Ishikawa (cell line): ENCODE measurements around the gene OTUD5.

Source experiments
- CEBPB ChIP-seq: IDR thresholded peaks from 2 replicates; pipeline ENCODE4 v1.6.1; 2012
- CREB1 ChIP-seq: IDR thresholded peaks from 2 replicates; pipeline ENCODE4 v1.6.1; 2012; ENCODE audit warnings: low read depth
- EGR1 ChIP-seq: IDR thresholded peaks from 2 replicates; pipeline ENCODE4 v1.6.1; 2012
- EP300 ChIP-seq: IDR thresholded peaks from 2 replicates; pipeline ENCODE4 v1.6.1; 2012; ENCODE audit warnings: borderline replicate concordance
- FOXM1 ChIP-seq: IDR thresholded peaks from 2 replicates; pipeline ENCODE4 v1.6.1; 2012; ENCODE audit warnings: low read depth, borderline replicate concordance
- NFIC ChIP-seq: IDR thresholded peaks from 2 replicates; pipeline ENCODE4 v1.6.1; 2012
- RAD21 ChIP-seq: IDR thresholded peaks from 2 replicates; pipeline ENCODE4 v1.6.1; 2012; ENCODE audit warnings: low read depth
- TAF1 ChIP-seq: IDR thresholded peaks from 2 replicates; pipeline ENCODE4 v1.6.1; 2012; ENCODE audit warnings: low read depth, mild to moderate bottlenecking
- TCF12 ChIP-seq: IDR thresholded peaks from 2 replicates; pipeline ENCODE4 v1.6.1; 2012; ENCODE audit warnings: low read depth
- TEAD4 ChIP-seq: IDR thresholded peaks from 2 replicates; pipeline ENCODE4 v1.6.1; 2012
- USF1 ChIP-seq: IDR thresholded peaks from 2 replicates; pipeline ENCODE4 v1.6.1; 2012
- YY1 ChIP-seq: IDR thresholded peaks from 2 replicates; pipeline ENCODE4 v1.6.1; 2012; ENCODE audit warnings: low read depth
- ZBTB7A ChIP-seq: IDR thresholded peaks from 2 replicates; pipeline ENCODE4 v1.6.1; 2012; ENCODE audit warnings: low read depth
- TF ChIP-seq, protein P1 (sequence below): IDR thresholded peaks from 2 replicates; pipeline ENCODE4 v1.6.1; 2012; ENCODE audit warnings: low read depth, mild to moderate bottlenecking
- TF ChIP-seq, protein P2 (sequence below): IDR thresholded peaks from 2 replicates; pipeline ENCODE4 v1.6.1; 2012

The OTUD5 gene

DNA sequence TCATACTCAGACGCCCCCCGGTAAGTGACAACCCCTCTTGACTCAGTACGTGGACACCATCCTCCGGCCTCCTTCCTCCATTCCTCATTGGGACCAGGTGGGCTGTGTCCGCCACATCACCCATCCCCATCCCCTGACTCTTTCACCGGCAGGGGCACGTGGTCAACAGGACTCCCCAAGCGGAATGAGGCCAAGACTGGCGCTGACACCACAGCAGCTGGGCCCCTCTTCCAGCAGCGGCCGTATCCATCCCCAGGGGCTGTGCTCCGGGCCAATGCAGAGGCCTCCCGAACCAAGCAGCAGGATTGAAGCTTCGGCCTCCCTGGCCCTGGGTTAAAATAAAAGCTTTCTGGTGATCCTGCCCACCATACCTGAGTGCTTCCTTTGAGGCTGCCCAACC lies 54.6 kb downstream of the OTUD5 start:
- TF ChIP-seq CREB1 (no peak), EP300 (no peak)

GRCh38 chrX:48902135-48902534 lies 55.3 kb downstream of the OTUD5 start:
- no peak for TF ChIP-seq ZBTB7A
- no peak for TF ChIP-seq FOXM1
- TF ChIP-seq NFIC, result no peak
- no peak for TF ChIP-seq EP300
- no peak for TF ChIP-seq USF1
- TF ChIP-seq TCF12, result no peak
- no peak for TF ChIP-seq EGR1
- no peak for TF ChIP-seq YY1
- no peak for TF ChIP-seq CEBPB
- TF ChIP-seq, protein P1, sequence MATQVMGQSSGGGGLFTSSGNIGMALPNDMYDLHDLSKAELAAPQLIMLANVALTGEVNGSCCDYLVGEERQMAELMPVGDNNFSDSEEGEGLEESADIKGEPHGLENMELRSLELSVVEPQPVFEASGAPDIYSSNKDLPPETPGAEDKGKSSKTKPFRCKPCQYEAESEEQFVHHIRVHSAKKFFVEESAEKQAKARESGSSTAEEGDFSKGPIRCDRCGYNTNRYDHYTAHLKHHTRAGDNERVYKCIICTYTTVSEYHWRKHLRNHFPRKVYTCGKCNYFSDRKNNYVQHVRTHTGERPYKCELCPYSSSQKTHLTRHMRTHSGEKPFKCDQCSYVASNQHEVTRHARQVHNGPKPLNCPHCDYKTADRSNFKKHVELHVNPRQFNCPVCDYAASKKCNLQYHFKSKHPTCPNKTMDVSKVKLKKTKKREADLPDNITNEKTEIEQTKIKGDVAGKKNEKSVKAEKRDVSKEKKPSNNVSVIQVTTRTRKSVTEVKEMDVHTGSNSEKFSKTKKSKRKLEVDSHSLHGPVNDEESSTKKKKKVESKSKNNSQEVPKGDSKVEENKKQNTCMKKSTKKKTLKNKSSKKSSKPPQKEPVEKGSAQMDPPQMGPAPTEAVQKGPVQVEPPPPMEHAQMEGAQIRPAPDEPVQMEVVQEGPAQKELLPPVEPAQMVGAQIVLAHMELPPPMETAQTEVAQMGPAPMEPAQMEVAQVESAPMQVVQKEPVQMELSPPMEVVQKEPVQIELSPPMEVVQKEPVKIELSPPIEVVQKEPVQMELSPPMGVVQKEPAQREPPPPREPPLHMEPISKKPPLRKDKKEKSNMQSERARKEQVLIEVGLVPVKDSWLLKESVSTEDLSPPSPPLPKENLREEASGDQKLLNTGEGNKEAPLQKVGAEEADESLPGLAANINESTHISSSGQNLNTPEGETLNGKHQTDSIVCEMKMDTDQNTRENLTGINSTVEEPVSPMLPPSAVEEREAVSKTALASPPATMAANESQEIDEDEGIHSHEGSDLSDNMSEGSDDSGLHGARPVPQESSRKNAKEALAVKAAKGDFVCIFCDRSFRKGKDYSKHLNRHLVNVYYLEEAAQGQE, result no peak
- no peak for TF ChIP-seq RAD21
- TF ChIP-seq, protein P2, sequence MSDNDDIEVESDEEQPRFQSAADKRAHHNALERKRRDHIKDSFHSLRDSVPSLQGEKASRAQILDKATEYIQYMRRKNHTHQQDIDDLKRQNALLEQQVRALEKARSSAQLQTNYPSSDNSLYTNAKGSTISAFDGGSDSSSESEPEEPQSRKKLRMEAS, result no peak
- no peak for TF ChIP-seq TAF1
- no peak for TF ChIP-seq TEAD4
- no peak for TF ChIP-seq CREB1

GRCh38 chrX:48901069-48901468 lies 56.3 kb downstream of the OTUD5 start:
- TF ChIP-seq YY1, result no peak
- TF ChIP-seq USF1, result no peak
- no peak for TF ChIP-seq NFIC
- TF ChIP-seq CEBPB, result no peak

- TF ChIP-seq TEAD4 (no peak), EP300 (no peak), USF1 (peak; percentile 34; the same call in 1 of the 2 replicates), YY1 (no peak), RAD21 (no peak), EGR1 (no peak), CREB1 (no peak), TAF1 (no peak)
- TF ChIP-seq, protein P2, result no peak
Observed at GRCh38 chrX:48899078-48899410, 58.4 kb downstream of the OTUD5 start.

- TF ChIP-seq RAD21 (no peak), TAF1 (peak; percentile 59), YY1 (peak; percentile 79; the same call in 1 of the 2 replicates)
Observed at GRCh38 chrX:48897625-48898306, 59.6 kb downstream of the OTUD5 start, which contains the start of the genes PQBP1 and TIMM17B. Gene PQBP1 (plus strand): TSS chrX:48897930. CDS start chrX:48898510, 580 bp downstream. Gene TIMM17B (minus strand): TSS chrX:48897768. CDS start chrX:48897749, 19 bp downstream.

DNA sequence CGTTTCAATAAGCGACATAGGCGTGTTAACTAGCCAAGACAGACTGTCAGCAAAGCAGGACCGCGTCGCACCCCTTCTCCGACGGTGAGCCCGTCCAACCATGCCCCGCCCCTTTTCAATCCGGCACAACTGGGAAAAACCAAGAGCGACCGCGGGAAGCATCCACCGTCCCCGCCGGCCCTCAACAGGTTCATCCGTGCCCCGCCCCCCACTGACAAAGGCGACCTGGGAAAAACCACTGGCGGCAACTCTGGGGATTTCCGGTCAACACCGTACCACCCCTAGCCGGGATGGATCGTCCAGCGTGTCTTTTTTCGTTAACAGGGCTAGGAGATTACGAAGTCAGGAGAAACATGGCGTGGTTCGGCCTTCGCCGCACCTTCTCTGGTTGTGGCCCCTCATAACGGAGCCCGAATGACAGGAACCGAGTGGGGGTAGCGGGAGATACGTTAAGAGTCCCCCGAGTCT lies 60.2 kb downstream of the OTUD5 start:
- TF ChIP-seq TAF1 (peak; percentile 16; the same call in 1 of the 2 replicates), EP300 (peak; percentile 26; the same call in 1 of the 2 replicates)
- TF ChIP-seq, protein P1, result no peak
- TF ChIP-seq, protein P2, result 0 out of 2 replicates have a peak, but pooled peaks have one; percentile 18
